Lung (tissue), 12 donors: ENCODE results near the gene EXOC6. TPM values are rescaled to one million over a fixed set of nuclear protein-coding genes. Genes with fewer than 3 reads are reported as not detected.

Experiments
- ATAC-seq: fragments of 200-7000 bp; cut with Tn5 transposase; one replicate; pipeline ENCODE4 v1.9.1; 2020; ENCODE audit warnings: moderate number of reproducible peaks; ENCODE audit not compliant: insufficient read depth, low FRiP score
- DNase-seq, 3 donors: peaks; one replicate each; pipeline ENCODE4 v3.0.0-alpha.2; 2013 to 2017
- H3K27ac ChIP-seq, 2 donors: one replicate each; pipeline ENCODE4 v1.5.1; 2013; ENCODE audit warnings: mild to moderate bottlenecking in 2 of 2, moderate library complexity in 2 of 2, control low read depth in 1 of 2, inconsistent platforms in 1 of 2, low read depth in 1 of 2, low read length in 1 of 2
- H3K27me3 ChIP-seq, 3 donors: one replicate each; pipeline ENCODE4 v1.5.1; 2013; ENCODE audit warnings: low read length in 2 of 3; ENCODE audit not compliant: control insufficient read depth in 3 of 3, insufficient read depth in 3 of 3
- H3K36me3 ChIP-seq, 4 donors: one replicate each; pipeline ENCODE4 v1.5.1; 2013; ENCODE audit warnings: low read length in 4 of 4, mild to moderate bottlenecking in 1 of 4, moderate library complexity in 1 of 4; ENCODE audit not compliant: control insufficient read depth in 4 of 4, insufficient read depth in 4 of 4
- H3K4me1 ChIP-seq, 5 donors: one replicate each; pipeline ENCODE4 v1.5.1; 2013; ENCODE audit warnings: low read length in 5 of 5, mild to moderate bottlenecking in 2 of 5, moderate library complexity in 1 of 5; ENCODE audit not compliant: control insufficient read depth in 5 of 5, insufficient read depth in 5 of 5
- H3K4me3 ChIP-seq: one replicate; pipeline ENCODE4 v1.5.1; 2013; ENCODE audit warnings: mild to moderate bottlenecking, control low read depth, moderate library complexity
- H3K9ac ChIP-seq, 2 donors: one replicate each; pipeline ENCODE4 v1.5.1; 2013; ENCODE audit warnings: low read length in 2 of 2, control low read depth in 1 of 2; ENCODE audit not compliant: insufficient read depth in 1 of 2
- H3K9me3 ChIP-seq, 4 donors: one replicate each; pipeline ENCODE4 v1.5.1; 2013; ENCODE audit warnings: low read length in 3 of 4, mild to moderate bottlenecking in 1 of 4, moderate library complexity in 1 of 4; ENCODE audit not compliant: control insufficient read depth in 4 of 4, insufficient read depth in 3 of 4
- CTCF ChIP-seq: IDR thresholded peaks from 2 replicates; pipeline ENCODE4 v1.5.1; 2012; ENCODE audit warnings: mild to moderate bottlenecking; ENCODE audit errors: control extremely low read depth, extremely low read depth
- WGBS, 2 donors: extraction: QIAGEN DNeasy Blood & Tissue Kit; methylation state at CpG; one replicate each; pipeline ENCODE4 v1.1.7; 2013; 5-methylcytosine and 5-hydroxymethylcytosine counted together
- polyA plus RNA-seq, 2 donors: library from polyadenylated mRNA; stranded (reverse); fragments of 200-250 nt; gene quantifications; one replicate each; pipeline ENCODE4 v1.2.1, GENCODE V29; 2013
- total RNA-seq, 2 donors: library from RNA; depleted of rRNA in 1 of 2; stranded (reverse); fragments of >200 nt in 1 of 2; gene quantifications; one replicate each; pipeline ENCODE4 v1.2.1, GENCODE V29; 2014 to 2021
- donor health status: control.
- donor health status: control.
- donor health status: Bipolar disorder and iron deficiency.
- donor health status: healthy.
- donor health status: DM: yes; HTN: yes; CAD: no.

EXOC6 gene
- total and polyA plus RNA-seq, 4 donors: 8.6 to 40.1 (median 11.9) TPM

DNA sequence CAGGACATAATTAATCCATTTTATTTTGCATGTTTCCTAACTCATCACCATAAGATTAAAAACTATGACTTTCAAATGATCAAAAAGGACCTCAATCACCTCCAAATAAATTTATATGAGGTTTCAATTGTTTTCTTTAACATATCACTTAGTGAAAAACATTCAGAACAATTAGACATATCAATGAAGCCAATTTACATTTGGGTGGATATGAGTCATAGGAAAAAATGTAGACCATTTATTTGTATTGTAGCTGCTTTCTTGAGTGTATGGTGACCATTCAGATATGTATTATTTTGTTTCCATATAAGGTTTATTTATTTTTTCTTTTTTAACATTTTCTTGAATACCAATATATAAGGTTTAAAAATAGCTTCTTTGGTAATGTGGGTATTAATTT is 13.3 kb upstream of the EXOC6 start:
- ATAC-seq: no peak

GRCh38 chr10:92837456-92837855 is 10.9 kb upstream of the EXOC6 start:
- Histone ChIP-seq H3K9me3 (no peaks in the 10 kb centered on the region), H3K36me3 (no peaks in the 10 kb centered on the region), H3K4me1 (peaks cover 0 to 4% (median 0%) of the 10 kb centered on the region in 5 donors), H3K27me3 (no peaks in the 10 kb centered on the region), H3K27ac (no peak overlapping the region), H3K9ac (no peak overlapping the region), H3K4me3 (no peak overlapping the region)
- 76 to 78% methylated on average over 4 of the region's 4 CpGs for WGBS, 2 donors
- DNase-seq: no peak
- ATAC-seq: no peak
- no peak for TF ChIP-seq CTCF

More for the DNA sequence above, 13.3 kb upstream of the EXOC6 start:
- Histone ChIP-seq H3K9me3 (peaks cover 0 to 2% (median 0%) of the 10 kb centered on the region in 4 donors), H3K36me3 (no peaks in the 10 kb centered on the region), H3K27me3 (no peaks in the 10 kb centered on the region), H3K4me3 (no peak overlapping the region), H3K4me1 (peaks cover 0 to 7% (median 0%) of the 10 kb centered on the region in 5 donors), H3K27ac (no peak overlapping the region), H3K9ac (no peak overlapping the region)
- DNase-seq: no peak
- TF ChIP-seq CTCF: no peak

DNA sequence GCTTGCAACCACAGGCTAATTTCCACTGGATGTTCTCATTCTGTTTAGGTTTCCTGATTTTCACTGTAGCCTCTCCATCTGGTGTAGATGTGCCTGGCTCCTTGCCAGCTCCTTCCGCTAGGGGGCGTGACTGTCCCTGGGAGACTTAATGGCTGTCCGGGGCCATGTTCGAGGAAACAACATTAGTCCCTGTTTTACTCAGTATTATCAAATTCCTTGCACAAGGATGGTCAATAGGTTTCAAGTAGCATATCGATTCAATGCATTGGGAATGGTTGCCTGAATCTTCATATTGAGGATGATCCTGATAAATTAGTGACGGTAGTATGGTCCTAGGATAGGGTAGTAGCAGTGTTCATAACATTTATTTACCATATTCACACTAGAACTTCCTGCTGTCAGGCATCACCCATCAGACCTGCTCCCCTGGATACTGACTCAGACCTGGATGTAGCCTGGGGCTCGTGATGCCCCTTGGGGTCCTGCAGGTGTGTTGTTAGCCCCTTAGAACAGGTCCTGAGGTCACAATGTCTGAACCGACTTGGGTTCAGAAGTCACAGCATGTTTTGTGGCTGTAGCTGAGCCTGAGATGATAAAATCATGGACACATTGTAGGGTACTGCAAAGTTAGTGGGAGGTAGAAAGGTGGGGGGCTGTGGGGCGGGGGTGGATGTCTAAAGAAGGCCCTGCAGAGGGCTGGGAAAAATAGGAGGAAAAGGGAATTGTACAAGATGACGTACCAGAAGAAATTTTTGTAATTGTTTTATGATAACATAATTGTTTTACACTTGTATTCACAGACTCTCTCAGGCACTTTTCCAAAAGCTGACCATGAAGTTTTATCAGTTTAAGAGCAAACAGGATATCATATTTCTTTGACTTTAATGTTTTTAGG is 8.9 kb upstream of the EXOC6 start:
- DNase-seq: peak; percentile 45 to 64 (median 57)
- 44 to 52% methylated on average over 10 of the region's 10 CpGs for WGBS, 2 donors

More for the DNA sequence above, 8.9 kb upstream of the EXOC6 start:
- Histone ChIP-seq H3K27me3 (no peaks in the 10 kb centered on the region), H3K9me3 (no peaks in the 10 kb centered on the region), H3K27ac (no peak overlapping the region), H3K4me1 (peaks cover 0 to 2% (median 0%) of the 10 kb centered on the region in 5 donors), H3K36me3 (no peaks in the 10 kb centered on the region), H3K4me3 (no peak overlapping the region), H3K9ac (no peak overlapping the region)
- no peak for TF ChIP-seq CTCF
- ATAC-seq: no peak
